GM12892 (cell line): ENCODE results near the gene KRTDAP.

ENCODE experiments used
- POLR2A ChIP-seq: IDR thresholded peaks from 2 replicates; pipeline ENCODE4 v1.6.1; 2011; ENCODE audit warnings: low read depth, low read length, control low read depth
- POLR2AphosphoS5 ChIP-seq: IDR thresholded peaks from 2 replicates; pipeline ENCODE4 v1.6.1; 2011; ENCODE audit warnings: low read depth, low read length, control low read depth
- TAF1 ChIP-seq: IDR thresholded peaks from 2 replicates; pipeline ENCODE4 v1.6.1; 2011; ENCODE audit warnings: low read depth, mild to moderate bottlenecking, control low read depth, low read length, borderline replicate concordance

DNA sequence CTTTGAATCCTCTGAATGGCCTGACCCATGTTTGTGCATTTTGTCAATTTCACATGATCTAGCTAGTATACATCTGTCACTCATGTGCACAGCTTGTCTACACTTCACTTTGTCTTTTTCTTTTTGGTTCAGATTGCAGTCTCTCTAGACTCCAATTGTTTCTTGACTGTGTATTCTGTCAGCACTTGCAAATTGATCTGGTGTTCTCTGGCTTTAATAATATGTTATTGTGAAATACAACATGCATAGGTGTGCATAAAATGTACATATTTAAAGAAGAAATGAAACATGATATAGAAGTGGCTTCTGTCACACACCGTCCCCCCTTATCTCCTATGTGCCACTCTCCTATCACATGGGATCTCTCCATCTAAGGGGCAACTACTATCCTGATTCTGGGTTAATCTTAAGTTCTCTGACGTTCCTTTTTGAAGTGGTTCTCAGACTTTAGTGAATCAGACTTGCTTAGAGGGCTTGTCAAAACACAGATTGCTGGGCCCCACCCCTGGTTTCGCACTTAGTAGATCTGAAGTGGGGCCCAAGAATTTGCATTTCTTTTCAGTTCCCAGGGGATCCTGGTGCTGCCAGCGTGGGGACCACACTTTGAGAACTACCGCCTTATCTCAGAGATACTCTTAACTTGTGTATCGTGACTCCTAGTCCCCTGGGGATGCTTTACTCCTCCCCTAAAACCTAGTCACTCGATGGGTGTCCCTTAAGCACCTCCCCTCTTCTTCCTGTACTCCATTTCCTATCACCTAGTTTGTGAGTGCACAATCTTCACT lies 5.8 kb downstream of the KRTDAP start:
- 0 out of 2 replicates have a peak, but pooled peaks have one; percentile 44 for TF ChIP-seq POLR2AphosphoS5
- TF ChIP-seq POLR2A: no peak
- TF ChIP-seq TAF1: no peak
